Mucosa of rectum (tissue), 2 donors: ENCODE results near the gene FLNB.

ENCODE experiments used
- H3K27ac ChIP-seq, 2 donors: one replicate each; pipeline ENCODE4 v1.7.0; 2013; ENCODE audit warnings: inconsistent platforms in 2 of 2, low read depth in 2 of 2, low read length in 2 of 2
- H3K27me3 ChIP-seq, 2 donors: one replicate each; pipeline ENCODE4 v1.7.0; 2013; ENCODE audit warnings: low read length in 2 of 2; ENCODE audit not compliant: control insufficient read depth in 2 of 2, insufficient read depth in 2 of 2
- H3K36me3 ChIP-seq, 2 donors: one replicate each; pipeline ENCODE4 v1.7.0; 2013; ENCODE audit warnings: low read length in 2 of 2; ENCODE audit not compliant: control insufficient read depth in 2 of 2, insufficient read depth in 2 of 2
- H3K4me1 ChIP-seq, 2 donors: one replicate each; pipeline ENCODE4 v1.7.0; 2013; ENCODE audit warnings: low read length in 2 of 2, mild to moderate bottlenecking in 1 of 2; ENCODE audit not compliant: control insufficient read depth in 2 of 2, insufficient read depth in 2 of 2
- H3K4me3 ChIP-seq, 2 donors: one replicate each; pipeline ENCODE4 v1.7.0; 2013; ENCODE audit warnings: low read length in 2 of 2
- H3K9ac ChIP-seq, 2 donors: one replicate each; pipeline ENCODE4 v1.7.0; 2013; ENCODE audit warnings: low read length in 2 of 2, low read depth in 1 of 2, mild to moderate bottlenecking in 1 of 2
- H3K9me3 ChIP-seq, 2 donors: one replicate each; pipeline ENCODE4 v1.7.0; 2013; ENCODE audit warnings: low read length in 2 of 2; ENCODE audit not compliant: control insufficient read depth in 2 of 2
- donor health status: healthy.
- donor health status: Normal muscosa, but diverticular disease.

The FLNB gene

DNA sequence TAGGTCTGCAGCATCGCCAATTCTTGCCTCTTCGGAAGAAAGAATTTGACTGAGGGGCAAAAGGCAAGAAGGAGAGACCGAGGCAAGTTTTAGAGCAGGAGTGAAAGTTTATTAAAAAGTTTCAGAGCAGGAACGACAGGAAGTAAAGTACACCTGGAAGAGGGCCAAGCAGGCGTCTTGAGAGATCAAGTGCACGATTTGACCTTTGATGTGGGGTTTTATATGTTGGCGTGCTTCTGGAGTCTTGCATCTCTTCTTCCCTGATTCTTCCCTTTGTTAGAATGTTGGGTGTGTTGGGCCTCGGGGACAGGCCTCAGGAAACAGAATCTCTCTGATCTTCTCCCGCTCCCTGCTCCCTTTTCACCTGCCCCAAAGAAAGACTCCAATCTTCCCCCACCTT, 40.6 kb upstream of the FLNB start:
- H3K4me3 ChIP-seq: no peak overlapping the region
- H3K9ac ChIP-seq: no peak overlapping the region
- peaks cover 14 to 47% of the 10 kb centered on the region in 2 donors for H3K4me1 ChIP-seq
- H3K27me3 ChIP-seq: no peaks in the 10 kb centered on the region
- H3K27ac ChIP-seq: peak overlapping the region; percentile 52 to 69
- H3K36me3 ChIP-seq: no peaks in the 10 kb centered on the region
- H3K9me3 ChIP-seq: no peaks in the 10 kb centered on the region

- H3K36me3 ChIP-seq: no peaks in the 10 kb centered on the region
- H3K27me3 ChIP-seq: no peaks in the 10 kb centered on the region
- H3K9me3 ChIP-seq: no peaks in the 10 kb centered on the region
- peaks cover 18 to 54% of the 10 kb centered on the region in 2 donors for H3K4me1 ChIP-seq
- H3K9ac ChIP-seq: peak overlapping the region in 1 of 2 donors; percentile 8
- no peak overlapping the region for H3K4me3 ChIP-seq
- peak overlapping the region; percentile 52 to 69 for H3K27ac ChIP-seq
These were observed 39.7 kb upstream of the FLNB start for GRCh38 chr3:57968501-57968900.

- Histone ChIP-seq H3K36me3 (no peaks in the 10 kb centered on the region), H3K27me3 (no peaks in the 10 kb centered on the region), H3K27ac (peak overlapping the region; percentile 95 to 96), H3K4me3 (peak overlapping the region; percentile 54 to 65), H3K4me1 (peaks cover 33 to 73% of the 10 kb centered on the region in 2 donors), H3K9ac (peak overlapping the region; percentile 71 to 72), H3K9me3 (no peaks in the 10 kb centered on the region)
These were observed 36.2 kb upstream of the FLNB start for GRCh38 chr3:57971975-57972374.

DNA sequence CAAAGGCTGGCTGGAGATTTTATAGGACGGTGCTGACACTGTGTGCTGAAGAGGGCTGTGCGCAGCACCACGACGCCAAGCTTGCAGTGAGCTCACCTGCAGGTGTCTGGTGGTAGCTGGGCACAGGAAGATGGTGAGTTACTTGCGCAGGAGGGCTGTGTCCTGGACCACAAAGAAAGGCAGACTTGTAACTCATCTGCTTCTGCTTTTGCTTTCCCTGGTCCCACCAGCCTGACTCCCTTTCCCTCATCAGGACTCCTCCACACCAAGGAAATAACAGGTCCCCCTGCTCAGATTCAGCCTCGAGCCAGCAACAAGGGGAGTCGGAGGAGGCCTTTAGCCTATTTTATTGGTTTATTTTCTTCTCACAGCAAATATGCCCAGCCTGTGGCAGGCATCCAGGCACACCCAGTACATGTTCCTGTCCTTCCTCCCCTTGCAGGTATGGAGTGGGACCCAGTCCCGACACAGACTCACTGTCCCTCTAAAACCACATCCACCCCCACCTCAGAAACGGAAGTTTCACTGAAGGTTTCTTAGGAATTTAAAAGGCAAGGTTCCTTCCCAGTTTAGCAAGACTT, 35.6 kb upstream of the FLNB start:
- peak overlapping the region; percentile 54 to 65 for H3K4me3 ChIP-seq
- no peaks in the 10 kb centered on the region for H3K9me3 ChIP-seq
- no peaks in the 10 kb centered on the region for H3K36me3 ChIP-seq
- peak overlapping the region; percentile 95 to 96 for H3K27ac ChIP-seq
- H3K9ac ChIP-seq: peak overlapping the region; percentile 71 to 72
- no peaks in the 10 kb centered on the region for H3K27me3 ChIP-seq
- H3K4me1 ChIP-seq: peaks cover 36 to 75% of the 10 kb centered on the region in 2 donors

- Histone ChIP-seq H3K4me3 (no peak overlapping the region), H3K27ac (peak overlapping the region; percentile 95 to 96)
These were observed 34.3 kb upstream of the FLNB start for GRCh38 chr3:57973715-57974477.

DNA sequence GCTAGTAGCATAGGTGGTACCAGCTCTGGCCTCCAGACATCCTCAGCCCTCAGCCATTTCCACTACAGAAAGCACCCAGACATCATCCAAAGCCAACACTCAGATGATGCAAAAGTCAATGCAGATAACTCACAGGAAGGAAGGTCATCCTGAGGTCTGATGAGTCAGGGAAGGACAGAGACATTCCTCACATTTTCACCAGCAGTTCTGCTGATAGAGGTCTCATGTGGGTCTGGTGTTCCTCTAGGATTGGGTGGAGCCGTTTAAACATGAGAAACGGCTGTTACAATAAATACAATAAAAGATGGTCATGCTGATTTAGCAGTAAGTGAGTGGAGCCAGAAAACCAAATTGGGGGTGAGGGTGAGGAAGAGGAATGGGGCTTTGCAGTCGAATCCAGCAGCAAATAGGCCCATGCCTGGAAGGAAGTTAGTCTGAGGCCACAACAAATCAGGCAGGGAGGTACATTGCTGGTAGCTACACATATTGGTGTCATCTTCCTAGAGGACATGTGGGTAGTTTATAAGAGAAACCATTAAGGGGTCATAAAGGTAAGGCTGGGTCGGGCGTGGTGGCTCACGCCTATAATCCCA, 33.3 kb upstream of the FLNB start:
- peak overlapping the region; percentile 95 to 96 for H3K27ac ChIP-seq
- H3K9me3 ChIP-seq: no peaks in the 10 kb centered on the region
- H3K9ac ChIP-seq: no peak overlapping the region
- peaks cover 48 to 83% of the 10 kb centered on the region in 2 donors for H3K4me1 ChIP-seq
- no peaks in the 10 kb centered on the region for H3K27me3 ChIP-seq
- peak overlapping the region in 1 of 2 donors; percentile 34 for H3K4me3 ChIP-seq
- H3K36me3 ChIP-seq: no peaks in the 10 kb centered on the region

More at GRCh38 chr3:57973715-57974477, 34.3 kb upstream of the FLNB start:
- no peaks in the 10 kb centered on the region for H3K27me3 ChIP-seq
- H3K36me3 ChIP-seq: no peaks in the 10 kb centered on the region
- peak overlapping the region; percentile 36 to 71 for H3K9ac ChIP-seq
- H3K4me1 ChIP-seq: peaks cover 46 to 76% of the 10 kb centered on the region in 2 donors
- no peaks in the 10 kb centered on the region for H3K9me3 ChIP-seq

GRCh38 chr3:57977818-57978235, 30.4 kb upstream of the FLNB start:
- peaks cover 40 to 66% of the 10 kb centered on the region in 2 donors for H3K4me1 ChIP-seq
- peak overlapping the region; percentile 4 to 32 for H3K9ac ChIP-seq
- peak overlapping the region; percentile 72 to 88 for H3K27ac ChIP-seq
- no peaks in the 10 kb centered on the region for H3K27me3 ChIP-seq
- H3K4me3 ChIP-seq: peak overlapping the region; percentile 31 to 53
- H3K9me3 ChIP-seq: no peaks in the 10 kb centered on the region
- H3K36me3 ChIP-seq: no peaks in the 10 kb centered on the region

DNA sequence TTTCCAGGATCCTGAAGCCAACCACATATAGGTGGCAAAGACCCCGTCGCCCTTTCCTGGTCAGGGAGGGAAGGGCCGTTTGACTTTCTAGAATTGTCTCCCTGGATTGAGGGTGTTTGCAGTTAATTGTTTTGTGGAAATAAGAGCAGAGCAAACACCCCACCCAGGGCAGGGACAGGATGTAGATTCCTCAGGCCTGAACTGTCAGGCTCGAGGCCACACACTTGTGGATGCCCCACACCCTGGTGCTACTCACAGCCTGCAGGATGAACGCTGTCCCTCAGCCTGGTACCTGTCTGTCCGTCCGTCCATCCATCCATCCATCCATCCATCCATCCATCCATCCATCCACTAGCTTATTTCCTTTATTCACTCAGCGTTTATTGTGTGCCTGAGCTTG, 29.9 kb upstream of the FLNB start:
- H3K27ac ChIP-seq: peak overlapping the region; percentile 72 to 88

DNA sequence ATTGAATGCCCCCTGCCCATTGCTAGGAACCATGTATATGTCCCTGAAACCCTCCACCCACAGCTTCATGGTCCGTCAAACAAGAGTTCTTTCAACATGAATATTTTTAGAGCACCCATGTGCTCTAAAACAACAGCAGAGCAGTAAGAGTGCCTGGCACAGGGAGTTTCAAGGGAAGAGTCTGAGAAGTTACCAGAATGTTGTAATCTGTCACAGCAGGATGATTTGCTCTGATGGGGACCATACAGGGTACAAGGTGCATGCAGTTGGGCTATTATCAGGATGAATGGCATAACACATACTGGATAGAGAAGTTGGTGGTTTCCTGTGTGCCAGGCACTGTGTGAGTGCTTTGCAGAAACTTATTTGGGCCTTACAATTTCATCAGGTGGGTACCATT, 27.8 kb upstream of the FLNB start:
- Histone ChIP-seq H3K9ac (no peak overlapping the region), H3K4me3 (no peak overlapping the region), H3K27me3 (no peaks in the 10 kb centered on the region), H3K27ac (no peak overlapping the region), H3K4me1 (peaks cover 38 to 67% of the 10 kb centered on the region in 2 donors), H3K9me3 (no peaks in the 10 kb centered on the region), H3K36me3 (no peaks in the 10 kb centered on the region)

More for the DNA sequence above, 29.9 kb upstream of the FLNB start:
- peak overlapping the region; percentile 4 to 32 for H3K9ac ChIP-seq
- H3K4me3 ChIP-seq: peak overlapping the region; percentile 31 to 53
- H3K9me3 ChIP-seq: no peaks in the 10 kb centered on the region
- H3K4me1 ChIP-seq: peaks cover 39 to 67% of the 10 kb centered on the region in 2 donors
- no peaks in the 10 kb centered on the region for H3K27me3 ChIP-seq
- H3K36me3 ChIP-seq: no peaks in the 10 kb centered on the region

GRCh38 chr3:57981483-57982087, 26.6 kb upstream of the FLNB start:
- H3K4me1 ChIP-seq: peaks cover 38 to 71% of the 10 kb centered on the region in 2 donors
- no peaks in the 10 kb centered on the region for H3K36me3 ChIP-seq
- no peaks in the 10 kb centered on the region for H3K9me3 ChIP-seq
- H3K9ac ChIP-seq: no peak overlapping the region
- no peak overlapping the region for H3K27ac ChIP-seq
- no peak overlapping the region for H3K4me3 ChIP-seq
- no peaks in the 10 kb centered on the region for H3K27me3 ChIP-seq
